GM18519 (cell line): ENCODE data around the gene HYAL1.

ENCODE experiments used
- ATAC-seq: cut with Tn5 transposase; IDR thresholded peaks from one replicate; pipeline ENCODE4 v1.9.1; 2021; ENCODE audit warnings: mild to moderate bottlenecking, moderate library complexity; ENCODE audit not compliant: unreplicated experiment, low FRiP score

Gene HYAL1, protein sequence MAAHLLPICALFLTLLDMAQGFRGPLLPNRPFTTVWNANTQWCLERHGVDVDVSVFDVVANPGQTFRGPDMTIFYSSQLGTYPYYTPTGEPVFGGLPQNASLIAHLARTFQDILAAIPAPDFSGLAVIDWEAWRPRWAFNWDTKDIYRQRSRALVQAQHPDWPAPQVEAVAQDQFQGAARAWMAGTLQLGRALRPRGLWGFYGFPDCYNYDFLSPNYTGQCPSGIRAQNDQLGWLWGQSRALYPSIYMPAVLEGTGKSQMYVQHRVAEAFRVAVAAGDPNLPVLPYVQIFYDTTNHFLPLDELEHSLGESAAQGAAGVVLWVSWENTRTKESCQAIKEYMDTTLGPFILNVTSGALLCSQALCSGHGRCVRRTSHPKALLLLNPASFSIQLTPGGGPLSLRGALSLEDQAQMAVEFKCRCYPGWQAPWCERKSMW

DNA sequence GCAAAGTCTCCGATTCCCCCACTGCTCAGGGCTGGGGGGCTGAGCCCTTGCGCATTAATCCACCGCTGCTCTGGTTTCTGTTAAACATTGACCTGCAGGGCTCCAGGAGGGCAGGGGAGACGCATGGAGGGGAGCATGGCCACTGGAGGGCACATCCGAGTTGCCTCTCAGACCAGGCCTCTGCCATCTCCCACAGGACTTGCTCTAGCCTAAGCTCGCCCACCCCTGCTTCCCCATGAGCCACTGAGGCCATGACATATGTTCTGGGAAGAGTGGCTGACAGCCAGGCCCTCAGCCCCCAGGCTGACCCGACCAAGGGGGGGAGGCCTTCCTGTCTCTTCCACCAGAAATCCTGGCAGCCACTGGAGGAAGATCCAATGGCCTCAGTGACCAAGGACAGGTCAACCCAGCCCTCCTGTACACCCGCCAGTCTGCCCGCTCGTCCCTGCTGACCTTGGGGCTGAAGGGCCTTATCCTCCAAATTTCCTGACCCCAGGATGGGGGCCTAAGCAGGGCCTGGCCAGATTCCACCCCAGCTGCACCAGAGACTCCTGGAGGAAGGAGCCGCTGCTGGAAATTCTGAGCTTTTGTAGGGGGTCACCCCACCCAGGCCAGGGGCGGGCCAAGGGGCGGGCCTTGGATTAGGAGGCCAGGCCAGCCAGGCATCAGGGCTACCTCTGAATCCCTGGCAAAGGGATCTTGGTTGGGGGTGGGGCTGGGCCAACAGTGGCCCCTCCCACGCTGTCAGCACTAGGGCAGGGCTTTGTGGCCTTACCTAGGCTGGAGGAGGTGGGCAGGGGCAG lies at the start of gene HYAL1:
Gene HYAL1 (minus strand): TSS at position 562 of the 803 bp plus-strand sequence. CDS start 618 bp downstream, outside the sequence.
- no peak for ATAC-seq

DNA sequence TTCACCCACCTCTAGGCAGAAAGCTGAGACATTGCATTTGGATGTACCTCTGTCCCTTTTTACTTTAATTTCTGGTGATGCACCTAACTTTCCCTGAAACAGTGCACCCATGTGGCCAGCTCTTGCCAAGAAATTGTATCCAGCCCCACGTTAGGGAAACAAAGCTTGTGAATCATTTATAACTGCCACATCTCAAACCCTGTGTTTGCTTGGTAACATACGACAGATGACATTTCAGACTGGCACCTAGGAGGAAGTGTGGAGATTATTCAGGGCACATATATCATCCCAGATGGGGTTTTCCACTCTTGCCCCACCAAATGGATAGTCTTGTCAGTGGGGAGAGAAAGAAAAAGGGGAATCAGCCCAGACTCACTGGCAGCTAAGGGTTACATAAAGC lies 49.4 kb upstream of the HYAL1 start:
- ATAC-seq = no peak

DNA sequence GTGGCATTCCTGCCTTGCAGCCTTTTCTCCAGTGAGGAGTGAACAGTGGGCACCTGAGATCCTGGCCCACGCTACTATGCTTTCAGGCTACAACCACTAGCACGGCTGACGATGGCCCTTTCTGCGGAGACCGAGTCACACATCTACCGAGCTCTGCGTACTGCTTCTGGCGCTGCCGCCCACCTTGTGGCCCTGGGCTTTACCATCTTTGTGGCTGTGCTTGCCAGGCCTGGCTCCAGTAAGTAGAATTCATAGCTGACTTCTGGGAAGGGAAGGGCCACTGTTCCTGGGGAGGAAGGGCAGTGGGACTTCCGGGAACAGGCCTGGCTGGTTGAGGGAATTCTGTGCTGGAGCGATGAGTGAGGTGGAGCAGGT lies 47.9 kb upstream of the HYAL1 start:
- ATAC-seq = no peak

DNA sequence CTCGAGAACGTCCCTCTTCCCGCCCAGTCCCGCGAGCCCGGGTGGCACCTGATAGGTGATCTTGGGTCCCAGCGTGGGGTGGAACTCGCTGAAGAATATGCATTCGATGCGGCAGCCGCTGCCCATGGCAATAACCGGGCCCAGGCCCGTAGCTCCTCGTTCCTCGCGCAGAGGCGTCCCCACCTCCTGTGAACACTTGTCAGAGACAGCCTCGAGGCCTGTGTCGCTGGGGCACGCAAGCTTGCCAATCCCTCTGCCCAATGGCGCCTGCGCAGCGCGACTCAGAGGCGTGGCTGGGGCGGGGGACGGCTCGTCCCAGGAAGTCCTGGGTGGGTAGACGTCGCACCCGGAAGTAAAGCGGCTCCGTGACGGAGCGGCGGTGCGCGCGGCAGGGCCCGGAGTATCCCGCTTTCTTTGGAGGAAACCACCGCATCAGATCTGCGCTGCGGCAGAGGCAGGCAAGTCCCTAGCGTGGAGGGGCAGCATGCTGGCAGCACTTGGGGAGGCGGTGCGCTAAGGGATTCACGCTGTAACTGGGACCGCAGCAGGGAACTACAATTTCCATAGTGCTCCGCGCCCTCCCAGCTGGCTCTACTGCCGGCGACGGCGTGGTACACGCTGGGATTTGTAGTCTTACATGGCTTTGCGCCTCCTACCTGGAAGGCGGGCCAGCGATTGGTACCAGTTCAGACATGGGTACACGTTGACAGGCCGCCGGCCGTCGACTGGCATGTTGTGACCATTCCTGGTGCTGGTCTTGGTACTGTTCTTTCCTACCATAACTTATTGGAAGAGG lies 47.4 kb upstream of the HYAL1 start, which contains the start of the genes CYB561D2 and NPRL2:
Gene CYB561D2 (plus strand): TSS at position 336 of the 796 bp plus-strand sequence. CDS start 572 bp downstream, outside the sequence.
Gene NPRL2 (minus strand): TSS at position 249 of the 796 bp plus-strand sequence. CDS start 123 bp downstream, at position 126.
- peak; percentile 64 for ATAC-seq

DNA sequence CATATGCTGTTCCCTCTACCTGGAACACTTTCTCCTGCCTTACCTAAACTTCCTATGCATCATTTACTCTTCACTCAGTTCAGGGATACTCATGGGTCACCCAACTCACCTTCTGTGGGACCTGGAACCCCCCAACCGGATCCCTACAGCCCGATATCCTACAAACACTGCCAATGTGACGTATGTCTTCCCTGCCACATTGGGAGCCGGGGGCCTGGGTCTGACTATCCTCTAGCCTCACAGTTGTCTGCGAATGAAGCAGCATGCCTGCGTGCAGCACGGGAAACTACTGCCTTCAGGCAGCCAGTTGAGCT lies 46.8 kb upstream of the HYAL1 start:
- no peak for ATAC-seq

DNA sequence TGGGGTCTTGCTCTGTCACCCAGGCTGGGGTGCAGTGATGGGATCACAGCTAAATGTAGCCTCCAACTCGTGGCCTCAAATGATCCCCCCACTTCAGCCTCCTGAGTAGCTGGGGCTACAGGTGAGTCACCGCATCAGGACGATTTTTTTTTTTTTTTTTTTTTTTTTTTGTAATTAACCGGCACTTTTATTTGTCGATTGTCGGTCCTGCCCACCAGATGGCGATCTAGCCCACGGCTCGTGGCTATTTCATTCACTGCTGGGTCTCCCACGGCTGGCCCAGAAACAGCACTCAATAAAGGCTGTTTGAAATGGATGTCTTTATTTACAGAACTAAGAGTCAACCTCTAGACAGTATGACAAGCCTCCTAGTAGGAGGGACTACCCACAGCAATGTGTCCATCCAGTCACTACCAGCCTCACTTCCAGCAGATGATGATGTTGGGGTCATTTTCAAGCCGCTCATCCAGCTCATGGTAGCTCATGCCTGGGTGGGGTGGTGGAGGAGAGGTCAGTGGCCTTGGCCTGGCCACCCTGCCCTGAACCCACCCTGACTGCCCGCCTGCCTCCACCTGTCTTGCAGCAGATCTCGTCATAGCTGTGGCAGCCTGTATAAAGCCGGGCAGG lies 43.9 kb upstream of the HYAL1 start:
- no peak for ATAC-seq

DNA sequence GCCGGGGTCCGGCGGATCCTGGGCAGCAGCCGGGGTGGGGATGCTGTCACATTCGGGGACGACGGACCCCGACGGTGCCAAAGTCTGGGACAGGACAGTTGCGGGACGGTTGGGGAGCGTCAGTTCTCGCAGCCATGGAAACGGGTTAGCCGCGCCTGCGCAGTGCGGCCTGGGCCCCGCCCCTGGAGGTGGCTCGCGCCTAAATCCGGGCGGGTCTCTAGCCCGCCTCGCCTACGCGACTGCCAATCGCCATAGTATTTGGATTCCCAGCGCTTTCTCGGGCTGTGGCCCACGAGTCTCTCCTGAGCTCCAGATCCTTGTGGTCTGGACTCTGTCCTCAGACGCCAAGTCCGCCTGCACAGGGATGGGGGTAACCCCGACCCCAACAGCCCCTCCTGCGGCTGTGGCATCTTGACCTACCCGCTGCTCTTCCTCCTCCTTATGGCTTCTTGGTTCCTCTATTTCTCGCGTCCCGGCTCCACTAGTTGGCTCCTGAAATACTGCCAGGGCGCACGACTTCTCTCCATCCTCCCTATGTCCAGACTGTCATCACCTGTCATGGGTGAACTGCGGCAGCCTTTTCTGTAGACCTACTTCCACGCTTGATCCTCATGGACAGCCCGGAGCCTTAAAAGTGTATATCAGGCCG lies 42.3 kb upstream of the HYAL1 start, which contains the start of gene ZMYND10:
Gene ZMYND10 (minus strand): TSS at position 147 of the 649 bp plus-strand sequence. CDS start 153 bp downstream, outside the sequence.
- no peak for ATAC-seq

DNA sequence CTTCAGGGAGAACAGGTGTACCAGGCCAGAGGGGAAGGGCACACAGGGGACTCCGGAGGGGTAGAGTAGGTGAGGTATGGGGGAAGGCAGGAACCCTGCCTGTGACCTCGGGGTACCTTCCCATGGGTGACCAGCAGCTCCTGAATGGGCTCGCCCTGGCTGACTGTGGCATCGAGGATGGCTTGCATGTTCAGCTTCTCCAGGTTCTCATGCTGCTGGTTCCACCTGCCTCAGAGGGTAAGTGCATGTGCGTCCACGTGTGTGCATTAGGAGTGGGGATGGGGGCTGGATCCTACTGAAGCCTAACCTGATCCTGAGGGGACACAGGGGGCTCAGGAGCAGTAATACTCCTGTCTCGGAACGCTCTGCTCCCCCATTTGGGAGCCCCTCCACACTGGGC lies 41.6 kb upstream of the HYAL1 start:
- ATAC-seq = no peak

DNA sequence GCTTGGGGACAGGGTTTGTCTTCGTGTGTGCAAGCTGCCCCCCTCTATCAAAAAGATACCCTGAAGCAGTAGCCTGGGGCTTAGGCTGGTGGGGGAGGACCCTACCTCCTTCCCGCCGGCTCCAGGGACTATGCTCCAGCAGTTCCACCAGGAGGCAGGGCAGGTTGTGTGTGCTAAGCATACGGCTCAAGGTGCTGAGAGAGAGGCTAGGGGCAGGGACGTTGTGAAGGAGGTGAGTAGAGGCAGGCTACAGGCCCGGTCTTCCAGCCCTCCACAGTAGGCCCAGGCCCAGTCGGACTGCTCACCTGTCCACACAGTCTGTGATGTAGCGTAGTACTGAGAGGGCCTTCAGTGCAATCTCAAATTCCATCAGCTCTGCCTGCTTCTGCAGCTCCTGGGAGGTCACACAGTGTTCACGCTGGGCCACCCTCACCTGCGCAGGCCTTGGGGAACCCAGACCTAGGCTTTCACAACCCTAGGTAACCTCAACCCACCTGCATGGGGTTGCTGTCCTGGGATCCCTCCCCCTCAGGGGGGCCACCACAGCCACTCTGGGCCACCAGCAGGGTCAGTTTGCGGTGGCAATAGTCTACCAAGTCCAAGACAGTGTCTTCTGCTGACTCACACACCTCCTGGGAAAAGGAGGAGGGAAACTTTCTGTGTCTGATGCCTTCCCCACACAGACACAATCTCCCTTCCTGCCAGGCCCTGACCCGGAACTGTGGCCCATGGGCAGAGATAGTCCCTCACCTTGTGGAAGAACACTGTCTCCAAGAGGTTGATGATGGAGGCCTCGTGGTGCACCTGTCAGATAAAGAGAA lies 39.6 kb upstream of the HYAL1 start:
- ATAC-seq = no peak

DNA sequence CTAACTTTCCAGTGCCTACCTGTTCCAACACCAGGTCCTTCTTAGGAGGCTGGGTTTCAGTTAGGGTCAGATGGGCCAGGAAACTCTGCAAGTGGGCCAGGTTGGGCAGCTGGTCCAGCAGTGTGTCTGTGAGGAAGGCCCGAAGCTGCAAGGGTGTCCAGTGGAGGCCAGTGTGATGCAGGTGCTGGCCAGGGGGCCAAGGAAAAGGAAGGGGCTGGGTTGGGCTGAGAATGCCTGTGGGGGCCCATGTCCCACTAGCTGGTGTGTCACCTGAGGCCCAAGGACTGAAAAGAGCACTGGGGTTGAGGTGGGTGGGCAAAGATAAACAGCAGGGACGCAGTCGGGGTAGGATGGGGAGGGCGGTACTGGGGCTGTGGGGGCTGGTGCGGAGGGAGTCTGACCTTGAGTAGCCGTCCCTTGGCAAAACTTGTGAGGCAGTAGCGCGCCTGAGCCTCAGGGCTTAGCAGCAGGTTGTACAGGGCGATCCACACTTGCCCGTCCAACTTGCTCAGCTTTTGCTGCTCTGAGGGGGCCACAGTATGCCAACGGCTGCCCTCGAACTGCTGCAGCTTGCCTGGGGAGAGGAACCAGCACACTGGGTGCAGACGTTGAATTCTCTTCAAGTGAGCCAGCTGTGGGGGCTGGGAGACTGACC lies 38.7 kb upstream of the HYAL1 start:
- ATAC-seq = no peak

DNA sequence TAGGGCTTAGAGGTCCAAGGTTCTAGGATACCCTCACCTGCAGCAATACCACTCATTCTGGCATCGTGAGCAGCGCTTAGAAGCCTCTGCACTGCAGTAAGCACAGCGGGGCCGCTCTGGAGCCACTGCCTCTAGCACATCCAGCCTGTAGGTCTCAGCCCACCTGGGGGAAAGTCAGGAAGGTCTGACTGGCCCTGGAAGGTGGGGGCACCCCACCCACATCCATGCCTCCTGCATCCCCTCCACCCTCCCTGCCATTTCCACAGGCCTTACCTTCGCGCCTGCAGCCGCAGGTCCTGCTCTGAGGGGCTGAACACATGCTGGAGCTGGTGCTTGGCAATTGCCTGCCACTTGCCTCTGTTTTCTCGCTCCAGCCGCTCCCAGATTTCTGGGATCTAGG lies 38.2 kb upstream of the HYAL1 start:
- no peak for ATAC-seq

DNA sequence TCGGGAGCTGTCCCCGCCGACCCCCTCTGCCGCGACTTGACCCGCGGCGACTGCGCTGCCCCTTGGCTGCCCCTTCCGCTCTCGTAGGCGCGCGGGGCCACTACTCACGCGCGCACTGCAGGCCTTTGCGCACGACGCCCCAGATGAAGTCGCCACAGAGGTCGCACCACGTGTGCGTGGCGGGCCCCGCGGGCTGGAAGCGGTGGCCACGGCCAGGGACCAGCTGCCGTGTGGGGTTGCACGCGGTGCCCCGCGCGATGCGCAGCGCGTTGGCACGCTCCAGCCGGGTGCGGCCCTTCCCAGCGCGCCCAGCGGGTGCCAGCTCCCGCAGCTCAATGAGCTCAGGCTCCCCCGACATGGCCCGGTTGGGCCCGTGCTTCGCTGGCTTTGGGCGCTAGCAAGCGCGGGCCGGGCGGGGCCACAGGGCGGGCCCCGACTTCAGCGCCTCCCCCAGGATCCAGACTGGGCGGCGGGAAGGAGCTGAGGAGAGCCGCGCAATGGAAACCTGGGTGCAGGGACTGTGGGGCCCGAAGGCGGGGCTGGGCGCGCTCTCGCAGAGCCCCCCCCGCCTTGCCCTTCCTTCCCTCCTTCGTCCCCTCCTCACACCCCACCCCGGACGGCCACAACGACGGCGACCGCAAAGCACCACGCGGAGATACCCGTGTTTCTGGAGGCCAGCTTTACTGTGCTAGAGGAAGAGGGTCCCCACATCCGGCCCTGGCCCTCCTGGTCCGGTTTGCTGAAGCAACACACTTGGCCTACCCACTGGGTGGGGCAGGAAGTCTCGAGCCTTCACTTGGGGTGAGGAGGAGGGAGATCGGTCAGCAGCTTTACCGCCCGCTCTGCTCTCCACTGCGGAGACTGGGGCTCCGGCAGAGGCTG lies 37.3 kb upstream of the HYAL1 start, which contains the start of gene RASSF1:
Gene RASSF1 (minus strand): TSS at position 389 of the 882 bp plus-strand sequence. CDS start 31 bp downstream, at position 358.
- no peak for ATAC-seq

DNA sequence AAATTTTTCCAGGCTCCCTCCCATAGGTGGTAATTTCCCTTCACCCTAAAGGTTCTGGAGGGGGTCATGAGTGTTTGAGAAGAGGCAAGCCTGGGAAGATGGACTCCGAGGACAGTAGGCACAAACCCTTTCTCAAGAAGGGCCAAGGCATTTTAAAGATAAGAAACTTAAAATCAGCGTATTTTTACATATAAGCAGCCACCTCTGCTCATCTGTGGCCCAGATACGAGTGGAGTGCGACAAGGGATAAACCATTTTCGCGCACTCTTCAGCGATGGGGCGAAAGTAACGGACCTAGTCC lies 36.7 kb upstream of the HYAL1 start:
- no peak for ATAC-seq

DNA sequence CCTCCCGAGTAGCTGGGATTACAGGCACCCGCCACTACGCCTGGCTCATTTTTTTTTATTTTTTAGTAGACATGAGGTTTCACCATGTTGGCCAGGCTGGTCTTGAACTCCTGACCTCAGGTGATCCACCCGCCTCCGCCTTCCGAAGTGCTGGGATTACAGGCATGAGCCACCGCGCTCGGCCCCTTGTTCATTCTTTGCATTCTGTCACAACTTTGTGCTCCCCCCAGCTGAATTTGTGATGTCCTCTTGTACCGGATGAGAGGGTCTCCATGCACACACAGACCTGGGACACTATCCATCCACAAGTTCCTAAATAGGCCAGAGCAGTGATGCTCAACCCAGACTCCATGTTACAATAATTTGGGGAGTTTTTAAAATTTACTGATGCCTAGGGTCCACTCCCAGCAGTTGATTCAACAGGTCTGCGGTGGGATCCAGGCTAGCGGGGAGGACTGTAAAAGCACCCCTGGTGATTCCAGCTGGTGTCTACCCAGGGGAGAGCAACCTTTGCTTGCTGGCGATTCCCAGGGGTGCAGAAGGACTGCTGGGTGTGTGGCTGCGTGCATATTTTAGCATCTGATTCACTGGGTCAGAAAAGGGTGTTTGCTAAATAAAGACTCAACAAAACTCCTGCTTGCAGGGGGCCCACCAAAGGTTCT lies 36.2 kb upstream of the HYAL1 start:
- no peak for ATAC-seq

DNA sequence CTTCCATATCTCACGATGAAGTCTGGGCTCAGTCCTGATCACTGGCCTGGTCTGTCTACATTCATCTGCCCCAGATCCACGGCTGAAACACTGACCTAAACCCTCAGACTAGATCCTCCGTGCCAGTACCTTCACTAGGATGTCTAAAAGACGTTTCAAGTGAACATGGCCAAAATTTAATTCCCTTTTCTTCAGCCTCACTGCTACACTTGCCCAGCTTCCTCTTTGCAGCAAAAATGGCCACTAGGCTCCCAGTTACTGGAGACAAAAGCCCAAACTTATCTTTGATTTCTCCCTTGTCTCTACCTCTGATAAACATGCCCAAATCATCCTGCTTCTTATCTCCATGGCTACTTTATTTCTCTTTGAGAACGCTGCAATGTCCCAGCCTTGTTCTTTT lies 35.6 kb upstream of the HYAL1 start:
- no peak for ATAC-seq

DNA sequence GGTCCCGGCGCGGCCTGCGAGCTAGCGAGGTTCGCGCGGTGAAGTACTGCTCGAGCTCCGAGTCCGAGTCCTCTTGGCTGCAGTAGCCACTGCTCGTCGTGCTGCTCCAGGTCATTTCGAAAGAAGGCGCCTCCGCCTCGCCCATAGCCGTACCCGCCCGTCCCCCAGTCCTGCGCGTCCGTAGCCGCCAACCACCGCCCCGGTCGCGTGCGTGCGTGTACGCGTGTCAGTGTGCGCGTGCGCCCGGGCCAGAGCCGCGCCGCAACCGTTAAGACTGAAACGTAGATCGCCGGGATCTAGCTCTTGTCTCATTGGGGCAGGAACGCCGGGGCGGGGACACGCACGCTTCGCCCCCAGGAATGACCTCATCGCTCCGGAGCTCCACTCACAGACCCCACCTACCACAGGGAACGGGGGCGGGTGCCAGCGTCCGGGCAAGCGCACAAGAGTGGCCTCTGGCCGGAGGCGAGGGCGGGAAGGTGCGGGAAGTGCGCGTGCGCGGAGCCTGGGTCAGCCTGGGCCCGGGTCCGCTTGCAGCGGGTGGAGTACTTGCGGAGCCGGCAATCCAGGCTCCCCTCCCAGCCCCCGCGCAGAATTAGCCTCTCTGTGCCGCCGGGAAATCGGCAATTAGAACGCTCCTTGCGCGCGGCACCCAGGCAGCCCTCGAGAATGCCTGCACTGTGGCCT lies 33.9 kb upstream of the HYAL1 start:
- ATAC-seq = peak; percentile 66
